Heart left ventricle (tissue), 16 donors: Measurements from ENCODE around the gene PDE6B. TPM values are rescaled to one million over a fixed set of nuclear protein-coding genes. Genes with fewer than 3 reads are reported as not detected.

Experiments used
- ATAC-seq, 4 donors: fragments of 200-7000 bp; cut with Tn5 transposase; one replicate each; pipeline ENCODE4 v1.9.1; 2020 to 2022; ENCODE audit warnings: moderate library complexity in 4 of 4, mild to moderate bottlenecking in 3 of 4, moderate number of reproducible peaks in 1 of 4
- DNase-seq, 5 donors: peaks; one replicate each; pipeline ENCODE4 v3.0.0-alpha.2; 2020
- H3K27ac ChIP-seq, 12 donors: fragments of 200-600 bp; sonication (generic) in 4 of 12; one replicate each; pipeline versions ENCODE4 v1.5.0 to v1.8.0; 2016 to 2022; ENCODE audit warnings: mild to moderate bottlenecking in 2 of 12
- H3K27me3 ChIP-seq, 9 donors: fragments of 200-600 bp; sonication (generic) in 2 of 9; one replicate each; pipeline versions ENCODE4 v1.5.1 to v1.8.0; 2016 to 2022; ENCODE audit warnings: mild to moderate bottlenecking in 3 of 9
- H3K36me3 ChIP-seq, 9 donors: fragments of 200-600 bp; sonication (generic) in 2 of 9; one replicate each; pipeline versions ENCODE4 v1.5.0 to v1.8.0; 2018 to 2022; ENCODE audit warnings: mild to moderate bottlenecking in 2 of 9
- H3K4me1 ChIP-seq, 12 donors: fragments of 200-600 bp; sonication (generic) in 4 of 12; one replicate each; pipeline versions ENCODE4 v1.5.0 to v1.8.0; 2016 to 2022; ENCODE audit warnings: mild to moderate bottlenecking in 3 of 12
- H3K4me3 ChIP-seq, 12 donors: fragments of 200-600 bp; sonication (generic) in 4 of 12; one replicate each; pipeline versions ENCODE4 v1.5.0 to v1.8.0; 2017 to 2022; ENCODE audit warnings: mild to moderate bottlenecking in 9 of 12, moderate library complexity in 4 of 12
- H3K9me3 ChIP-seq, 12 donors: fragments of 200-600 bp; sonication (generic) in 4 of 12; one replicate each; pipeline versions ENCODE4 v1.5.0 to v1.8.0; 2016 to 2022; ENCODE audit warnings: mild to moderate bottlenecking in 1 of 12
- CTCF ChIP-seq, 12 donors: fragments of 200-600 bp; sonication (generic) in 4 of 12; IDR thresholded peaks; one replicate each; pipeline versions ENCODE4 v1.5.0 to v1.8.0; 2018 to 2022; ENCODE audit warnings: antibody characterized with exemption in 12 of 12, mild to moderate bottlenecking in 5 of 12
- POLR2A ChIP-seq, 2 donors: fragments of 450-650 bp; IDR thresholded peaks; one replicate each; pipeline ENCODE4 v1.6.1; 2017; ENCODE audit warnings: antibody characterized with exemption in 2 of 2, mild to moderate bottlenecking in 2 of 2, moderate library complexity in 2 of 2
- WGBS, 4 donors: extraction: QIAGEN DNeasy Blood & Tissue Kit in 2 of 4; methylation state at CpG; one replicate each; pipeline versions ENCODE4 v1.1.5 to v1.1.7; 2013 to 2018; 5-methylcytosine and 5-hydroxymethylcytosine counted together
- intact Hi-C, 10 donors: fragments of 100-400 bp; cut with DNase I; formaldehyde crosslinking; loops; one replicate each; pipeline versions ENCODE4 v1.11.1 to v1.14.2; 2022
- polyA plus RNA-seq, 2 donors: library from polyadenylated mRNA; stranded (reverse); fragments of 200-250 nt; gene quantifications; one replicate each; pipeline ENCODE4 v1.2.3, GENCODE V29; 2013
- total RNA-seq, 9 donors: library from RNA; depleted of rRNA in 2 of 9; stranded (reverse); fragments of >200 nt in 2 of 9; fragmentation: NEBNext Ultra II Directional in 3 of 9; extraction: Animal tissue kit (Norgen Biotek cat#: 25700) in 3 of 9; gene quantifications; one replicate each; pipeline versions ENCODE4 v1.1.0 to v1.2.4, GENCODE V29; 2016 to 2023
- donor health status: ischemic (EF 13 %, LVEDD 7.1; RV severe dilation, severe dysfunction).
- donor health status: healthy with polysubstance abuse.
- donor health status: DM: no; HTN: yes; CAD: no.
- donor health status: DM: no; HTN: no; CAD: no.
- donor health status: ischemic (EF 25% LVEDD 6.9; RV normal size, moderate dysfunction).
- donor health status: ischemic (EF 25% LVEDD 5.7; RV mildly dilated, moderate dysfunction).
- donor health status: healthy.
- donor health status: DM: yes; HTN: yes; CAD: no.
- donor health status: ischemic (EF 35%, LVEDD 5.7; RV mildly dilated, moderate dysfunction).
- donor health status: nonischemic (EF 11% LVEDD 7.7; RV severe dilation, severe dysfunction).
- donor health status: DM: yes; HTN: yes; CAD: no.
- donor health status: PGD.
- donor health status: ischemic (EF 29% LVEDD 5.4; RV normal size, mild dysfunction).
- donor health status: nonischemic (EF 23%, LVEDD 6.1; RV moderate dilation, normal function).

Gene PDE6B
- total and polyA plus RNA-seq, 11 donors = 0.61 to 8.4 (median 3.5) TPM

- H3K27me3 ChIP-seq = peaks cover 0 to 25% (median 0%) of the 10 kb centered on the region in 9 donors
- intact Hi-C loops = no loop called here
- DNase-seq = peak in 1 of 5 donors; percentile 11
These were observed 4.7 kb downstream of the PDE6B start for GRCh38 chr4:629915-630641.

GRCh38 chr4:630656-631055, 5.3 kb downstream of the PDE6B start:
- no peaks in the 10 kb centered on the region for H3K36me3 ChIP-seq
- H3K27ac ChIP-seq = no peak overlapping the region
- DNase-seq (peak in 1 of 5 donors; percentile 1), ATAC-seq (no peak)
- no peak for TF ChIP-seq CTCF (IDR thresholded peaks at IDR 0.05)
- no peak for TF ChIP-seq POLR2A (IDR thresholded peaks at IDR 0.05)
- H3K4me1 ChIP-seq = no peaks in the 10 kb centered on the region
- peaks cover 0 to 11% (median 0%) of the 10 kb centered on the region in 12 donors for H3K9me3 ChIP-seq
- intact Hi-C loops = no loop called here
- H3K4me3 ChIP-seq = no peak overlapping the region
- WGBS, 4 donors = 72 to 79% (median 76%) methylated on average over 9 of the region's 9 CpGs
- peaks cover 0 to 21% (median 0%) of the 10 kb centered on the region in 9 donors for H3K27me3 ChIP-seq

More at GRCh38 chr4:629915-630641, 4.7 kb downstream of the PDE6B start:
- ATAC-seq = no peak
- no peaks in the 10 kb centered on the region for H3K36me3 ChIP-seq
- 60 to 72% (median 65%) methylated on average over 20 of the region's 20 CpGs for WGBS, 4 donors
- TF ChIP-seq CTCF (IDR thresholded peaks at IDR 0.05) = no peak
- no peak for TF ChIP-seq POLR2A (IDR thresholded peaks at IDR 0.05)
- H3K4me3 ChIP-seq = no peak overlapping the region
- H3K27ac ChIP-seq = no peak overlapping the region
- H3K4me1 ChIP-seq = no peaks in the 10 kb centered on the region
- H3K9me3 ChIP-seq = peaks cover 0 to 11% (median 0%) of the 10 kb centered on the region in 12 donors

DNA sequence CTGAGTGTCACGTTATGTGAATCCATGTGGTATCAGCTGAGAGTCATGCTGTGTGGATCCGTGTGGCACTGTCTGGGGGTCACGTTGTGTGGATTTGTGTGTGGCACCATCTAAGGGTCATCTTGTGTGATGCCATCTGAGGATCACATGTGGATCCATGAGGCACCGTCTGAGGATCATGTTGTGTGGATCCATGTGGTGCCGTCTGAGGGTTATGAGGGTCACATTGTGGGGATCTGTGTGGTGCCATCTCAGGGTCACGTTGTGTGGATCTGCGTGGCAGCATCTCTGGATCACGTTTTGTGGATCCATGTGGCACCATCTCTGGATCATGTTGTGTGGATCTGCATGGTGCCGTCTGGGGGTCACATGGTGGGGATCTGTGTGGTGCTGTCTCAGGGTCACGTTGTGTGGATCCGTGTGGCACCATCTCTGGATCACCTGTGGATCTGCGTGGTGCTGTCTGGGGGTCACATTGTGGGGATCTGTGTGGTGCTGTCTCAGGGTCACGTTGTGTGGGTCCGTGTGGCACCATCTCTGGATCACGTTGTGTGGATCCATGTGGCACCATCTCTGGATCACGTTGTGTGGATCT, 6.9 kb downstream of the PDE6B start:
- TF ChIP-seq CTCF (IDR thresholded peaks at IDR 0.05) = no peak
- no peak for TF ChIP-seq POLR2A (IDR thresholded peaks at IDR 0.05)
- ATAC-seq (no peak), DNase-seq (peak in 1 of 5 donors; percentile 10)
- H3K4me3 ChIP-seq = no peak overlapping the region
- no peaks in the 10 kb centered on the region for H3K36me3 ChIP-seq
- intact Hi-C loops = no loop called here
- H3K9me3 ChIP-seq = peaks cover 0 to 11% (median 0%) of the 10 kb centered on the region in 12 donors
- H3K4me1 ChIP-seq = no peaks in the 10 kb centered on the region
- no peak overlapping the region for H3K27ac ChIP-seq
- 71 to 90% (median 87%) methylated on average over 7 to 16 of the region's 16 CpGs for WGBS, 4 donors
- peaks cover 0 to 17% (median 0%) of the 10 kb centered on the region in 9 donors for H3K27me3 ChIP-seq

DNA sequence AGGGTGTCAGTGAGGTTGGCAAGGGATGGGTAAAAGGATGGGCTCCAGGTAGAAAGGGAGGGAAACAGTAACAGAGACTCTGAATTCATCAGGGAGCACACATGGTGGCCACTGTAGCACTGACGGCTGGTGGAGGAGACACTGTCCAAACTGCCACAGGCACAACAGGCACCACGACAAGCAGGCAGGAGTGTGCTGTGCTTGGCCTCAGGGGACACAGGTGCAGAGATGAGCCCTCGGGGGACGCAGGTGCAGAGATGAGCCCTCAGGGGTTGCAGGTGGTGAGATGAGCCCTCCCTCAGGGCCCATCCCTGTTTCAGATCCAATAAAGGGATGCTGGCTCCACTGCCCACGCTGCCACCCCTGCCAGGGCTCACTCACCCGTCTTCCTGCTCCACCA, 7.6 kb downstream of the PDE6B start:
- no peak for TF ChIP-seq CTCF (IDR thresholded peaks at IDR 0.05)
- TF ChIP-seq POLR2A (IDR thresholded peaks at IDR 0.05) = no peak
- ATAC-seq (no peak), DNase-seq (peak in 1 of 5 donors; percentile 5)
- H3K27ac ChIP-seq = no peak overlapping the region
- intact Hi-C loops = no loop called here
- no peaks in the 10 kb centered on the region for H3K36me3 ChIP-seq
- H3K4me1 ChIP-seq = no peaks in the 10 kb centered on the region
- peaks cover 0 to 17% (median 0%) of the 10 kb centered on the region in 9 donors for H3K27me3 ChIP-seq
- 86 to 93% (median 88%) methylated on average over 6 of the region's 6 CpGs for WGBS, 4 donors
- H3K4me3 ChIP-seq = no peak overlapping the region
- peaks cover 0 to 11% (median 0%) of the 10 kb centered on the region in 12 donors for H3K9me3 ChIP-seq
